WTC11 (cell line): Measurements from ENCODE around the gene FBH1.

Experiments
- ATF3 ChIP-seq: sonication (generic); formaldehyde crosslinking; conservative IDR thresholded peaks from 2 replicates; pipeline ENCODE4 v1.8.1; 2022; ENCODE audit warnings: mild to moderate bottlenecking, missing genetic modification reagents
- CBFB ChIP-seq: sonication (generic); formaldehyde crosslinking; IDR thresholded peaks from 2 replicates; pipeline ENCODE4 v1.8.1; 2022; ENCODE audit warnings: mild to moderate bottlenecking, low read depth, missing genetic modification reagents
- CTCF ChIP-seq: fragments of 200-600 bp; IDR thresholded peaks from 2 replicates; pipeline ENCODE4 v1.8.0; 2022; ENCODE audit warnings: antibody characterized with exemption
- KAT7 ChIP-seq: sonication (generic); formaldehyde crosslinking; IDR thresholded peaks from 2 replicates; pipeline ENCODE4 v1.8.1; 2023; ENCODE audit warnings: missing genetic modification reagents, mild to moderate bottlenecking, borderline replicate concordance
- NFYB ChIP-seq: sonication (generic); formaldehyde crosslinking; conservative IDR thresholded peaks from 2 replicates; pipeline ENCODE4 v1.8.0; 2022; ENCODE audit warnings: low read depth, missing genetic modification reagents
- RELA ChIP-seq: sonication (generic); formaldehyde crosslinking; IDR thresholded peaks from 2 replicates; pipeline ENCODE4 v1.8.1; 2022; ENCODE audit warnings: missing genetic modification reagents, mild to moderate bottlenecking, borderline replicate concordance
- TEAD4 ChIP-seq: sonication (generic); formaldehyde crosslinking; IDR thresholded peaks from 2 replicates; pipeline ENCODE4 v1.8.0; 2022; ENCODE audit warnings: mild to moderate bottlenecking, missing genetic modification reagents
- ZBTB21 ChIP-seq: sonication (generic); formaldehyde crosslinking; IDR thresholded peaks from 2 replicates; pipeline ENCODE4 v1.8.1; 2023; ENCODE audit warnings: mild to moderate bottlenecking, missing genetic modification reagents, borderline replicate concordance
- ZNF121 ChIP-seq: sonication (generic); formaldehyde crosslinking; IDR thresholded peaks from 2 replicates; pipeline ENCODE4 v1.8.0; 2023; ENCODE audit warnings: missing genetic modification reagents
- ZNF232 ChIP-seq: sonication (generic); formaldehyde crosslinking; IDR thresholded peaks from 2 replicates; pipeline ENCODE4 v1.8.0; 2022; ENCODE audit warnings: mild to moderate bottlenecking, missing genetic modification reagents
- ZSCAN18 ChIP-seq: fragments of 250-450 bp; sonication (Bioruptor Pico); IDR thresholded peaks from 2 replicates; pipeline ENCODE4 v2.1.2; 2022; ENCODE audit warnings: mild to moderate bottlenecking, moderate library complexity
- TF ChIP-seq, protein P1 (sequence below): sonication (generic); formaldehyde crosslinking; IDR thresholded peaks from 2 replicates; pipeline ENCODE4 v1.8.1; 2023; ENCODE audit warnings: mild to moderate bottlenecking, missing genetic modification reagents
- TF ChIP-seq, protein P2 (sequence below): sonication (generic); formaldehyde crosslinking; IDR thresholded peaks from 2 replicates; pipeline ENCODE4 v1.8.1; 2022; ENCODE audit warnings: low read depth, missing genetic modification reagents, borderline replicate concordance
- TF ChIP-seq, protein P3 (sequence below): fragments of 250-450 bp; sonication (Bioruptor Pico); IDR thresholded peaks from 2 replicates; pipeline ENCODE4 v1.9.0; 2021; ENCODE audit warnings: mild to moderate bottlenecking

DNA sequence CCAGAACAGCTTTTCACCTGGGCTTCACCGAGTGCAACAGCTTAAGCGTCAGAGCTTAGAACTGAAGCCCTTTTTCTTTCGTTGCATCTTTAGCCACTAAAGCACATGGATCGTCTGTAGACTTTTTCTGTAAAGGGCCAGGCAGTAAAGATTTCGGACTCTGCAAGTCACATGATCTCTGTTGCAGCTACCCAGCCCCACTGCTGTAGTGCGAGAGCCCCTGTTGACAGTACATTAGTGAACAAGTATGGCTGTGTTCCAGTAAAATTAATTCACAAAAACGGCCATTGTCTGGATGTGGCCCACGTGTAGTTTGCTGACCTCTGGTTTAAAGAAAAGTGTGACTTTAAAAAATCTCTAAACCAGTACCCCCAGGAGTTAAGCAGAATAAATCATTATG, 39.4 kb downstream of the FBH1 start:
- TF ChIP-seq ZNF121 (CRISPR knock-in tag), result no peak
- no peak for TF ChIP-seq ZBTB21 (CRISPR knock-in tag)
- no peak for TF ChIP-seq CTCF
- TF ChIP-seq ZSCAN18, result no peak
- no peak for TF ChIP-seq ATF3 (CRISPR knock-in tag)
- TF ChIP-seq KAT7 (CRISPR knock-in tag), result no peak
- TF ChIP-seq TEAD4 (CRISPR knock-in tag), result no peak
- no peak for TF ChIP-seq NFYB (CRISPR knock-in tag)
- TF ChIP-seq, protein P1, sequence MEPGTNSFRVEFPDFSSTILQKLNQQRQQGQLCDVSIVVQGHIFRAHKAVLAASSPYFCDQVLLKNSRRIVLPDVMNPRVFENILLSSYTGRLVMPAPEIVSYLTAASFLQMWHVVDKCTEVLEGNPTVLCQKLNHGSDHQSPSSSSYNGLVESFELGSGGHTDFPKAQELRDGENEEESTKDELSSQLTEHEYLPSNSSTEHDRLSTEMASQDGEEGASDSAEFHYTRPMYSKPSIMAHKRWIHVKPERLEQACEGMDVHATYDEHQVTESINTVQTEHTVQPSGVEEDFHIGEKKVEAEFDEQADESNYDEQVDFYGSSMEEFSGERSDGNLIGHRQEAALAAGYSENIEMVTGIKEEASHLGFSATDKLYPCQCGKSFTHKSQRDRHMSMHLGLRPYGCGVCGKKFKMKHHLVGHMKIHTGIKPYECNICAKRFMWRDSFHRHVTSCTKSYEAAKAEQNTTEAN, result no peak
- no peak for TF ChIP-seq CBFB (CRISPR knock-in tag)
- no peak for TF ChIP-seq ZNF232 (CRISPR knock-in tag)
- TF ChIP-seq, protein P2, sequence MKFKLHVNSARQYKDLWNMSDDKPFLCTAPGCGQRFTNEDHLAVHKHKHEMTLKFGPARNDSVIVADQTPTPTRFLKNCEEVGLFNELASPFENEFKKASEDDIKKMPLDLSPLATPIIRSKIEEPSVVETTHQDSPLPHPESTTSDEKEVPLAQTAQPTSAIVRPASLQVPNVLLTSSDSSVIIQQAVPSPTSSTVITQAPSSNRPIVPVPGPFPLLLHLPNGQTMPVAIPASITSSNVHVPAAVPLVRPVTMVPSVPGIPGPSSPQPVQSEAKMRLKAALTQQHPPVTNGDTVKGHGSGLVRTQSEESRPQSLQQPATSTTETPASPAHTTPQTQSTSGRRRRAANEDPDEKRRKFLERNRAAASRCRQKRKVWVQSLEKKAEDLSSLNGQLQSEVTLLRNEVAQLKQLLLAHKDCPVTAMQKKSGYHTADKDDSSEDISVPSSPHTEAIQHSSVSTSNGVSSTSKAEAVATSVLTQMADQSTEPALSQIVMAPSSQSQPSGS (CRISPR knock-in tag), result no peak
- no peak for TF ChIP-seq RELA (CRISPR knock-in tag)
- TF ChIP-seq, protein P3, sequence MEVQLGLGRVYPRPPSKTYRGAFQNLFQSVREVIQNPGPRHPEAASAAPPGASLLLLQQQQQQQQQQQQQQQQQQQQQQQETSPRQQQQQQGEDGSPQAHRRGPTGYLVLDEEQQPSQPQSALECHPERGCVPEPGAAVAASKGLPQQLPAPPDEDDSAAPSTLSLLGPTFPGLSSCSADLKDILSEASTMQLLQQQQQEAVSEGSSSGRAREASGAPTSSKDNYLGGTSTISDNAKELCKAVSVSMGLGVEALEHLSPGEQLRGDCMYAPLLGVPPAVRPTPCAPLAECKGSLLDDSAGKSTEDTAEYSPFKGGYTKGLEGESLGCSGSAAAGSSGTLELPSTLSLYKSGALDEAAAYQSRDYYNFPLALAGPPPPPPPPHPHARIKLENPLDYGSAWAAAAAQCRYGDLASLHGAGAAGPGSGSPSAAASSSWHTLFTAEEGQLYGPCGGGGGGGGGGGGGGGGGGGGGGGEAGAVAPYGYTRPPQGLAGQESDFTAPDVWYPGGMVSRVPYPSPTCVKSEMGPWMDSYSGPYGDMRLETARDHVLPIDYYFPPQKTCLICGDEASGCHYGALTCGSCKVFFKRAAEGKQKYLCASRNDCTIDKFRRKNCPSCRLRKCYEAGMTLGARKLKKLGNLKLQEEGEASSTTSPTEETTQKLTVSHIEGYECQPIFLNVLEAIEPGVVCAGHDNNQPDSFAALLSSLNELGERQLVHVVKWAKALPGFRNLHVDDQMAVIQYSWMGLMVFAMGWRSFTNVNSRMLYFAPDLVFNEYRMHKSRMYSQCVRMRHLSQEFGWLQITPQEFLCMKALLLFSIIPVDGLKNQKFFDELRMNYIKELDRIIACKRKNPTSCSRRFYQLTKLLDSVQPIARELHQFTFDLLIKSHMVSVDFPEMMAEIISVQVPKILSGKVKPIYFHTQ (CRISPR knock-in tag), result no peak
